Measurements from ENCODE around the gene ETV6. TPM values are rescaled to one million over a fixed set of nuclear protein-coding genes. Genes with fewer than 3 reads are reported as not detected.

The ETV6 gene
- polyA plus RNA-seq, 3 donors = 6.8 to 45.1 (median 11.7) TPM

- H3K4me3 ChIP-seq (replicated peaks in 1 of 3; ENCODE audit: low read depth in 2 of 3, low read length in 3 of 3) = no peak overlapping the region
- H3K4me1 Mint-ChIP-seq = peaks cover 28% of the 10 kb centered on the region
- no peaks in the 10 kb centered on the region for H3K27me3 ChIP-seq (ENCODE audit: control insufficient read depth in 2 of 2, insufficient read depth in 2 of 2, low read length in 2 of 2)
- H2AFZ ChIP-seq (ENCODE audit: insufficient read depth, low read depth, low read length, poor library complexity, severe bottlenecking) = no peak overlapping the region
- no peaks in the 10 kb centered on the region for H3K9me3 Mint-ChIP-seq
- H3K9me3 ChIP-seq (replicated peaks in 1 of 2; ENCODE audit: control insufficient read depth in 1 of 2, insufficient read depth in 1 of 2, low read length in 2 of 2) = no peaks in the 10 kb centered on the region
- H3K4me3 Mint-ChIP-seq = no peak overlapping the region
- no peaks in the 10 kb centered on the region for H3K79me2 ChIP-seq (ENCODE audit: insufficient read depth, low read length)
- no peaks in the 10 kb centered on the region for H3K36me3 Mint-ChIP-seq
- H3K27ac Mint-ChIP-seq = peak overlapping the region in 1 of 7 donors; percentile 2
- no peak overlapping the region for H3K27ac ChIP-seq (ENCODE audit: low read depth in 1 of 2, low read length in 2 of 2)
- intact Hi-C loops (cut with micrococcal nuclease) = no loop called here
- H3K36me3 ChIP-seq (replicated peaks in 1 of 2; ENCODE audit: control insufficient read depth in 1 of 2, insufficient read depth in 2 of 2, low read length in 2 of 2) = no peaks in the 10 kb centered on the region
- H3K27me3 Mint-ChIP-seq (ENCODE audit: low read depth in 3 of 3) = peaks cover 0 to 3% (median under 1%) of the 10 kb centered on the region in 3 donors
- H3K4me2 ChIP-seq (replicated peaks; ENCODE audit: extremely low read depth, low read length, poor library complexity, severe bottlenecking) = no peak overlapping the region
- DNase-seq = no peak
- peaks cover 6 to 16% of the 10 kb centered on the region in 2 donors for H3K4me1 ChIP-seq (ENCODE audit: control insufficient read depth in 1 of 2, insufficient read depth in 2 of 2, low read length in 2 of 2)
- TF ChIP-seq CTCF (IDR thresholded peaks at IDR 0.05) = no peak
- WGBS (ENCODE audit: insufficient coverage) = no CpG with 5 or more reads among the region's 1 CpG
- H3K9ac ChIP-seq (ENCODE audit: insufficient read depth, low read length, poor library complexity, severe bottlenecking) = no peak overlapping the region
- no peaks in the 10 kb centered on the region for H4K20me1 ChIP-seq (ENCODE audit: insufficient read depth, low read length)
These were observed 47.8 kb upstream of the ETV6 start for GRCh38 chr12:11601647-11602046.

DNA sequence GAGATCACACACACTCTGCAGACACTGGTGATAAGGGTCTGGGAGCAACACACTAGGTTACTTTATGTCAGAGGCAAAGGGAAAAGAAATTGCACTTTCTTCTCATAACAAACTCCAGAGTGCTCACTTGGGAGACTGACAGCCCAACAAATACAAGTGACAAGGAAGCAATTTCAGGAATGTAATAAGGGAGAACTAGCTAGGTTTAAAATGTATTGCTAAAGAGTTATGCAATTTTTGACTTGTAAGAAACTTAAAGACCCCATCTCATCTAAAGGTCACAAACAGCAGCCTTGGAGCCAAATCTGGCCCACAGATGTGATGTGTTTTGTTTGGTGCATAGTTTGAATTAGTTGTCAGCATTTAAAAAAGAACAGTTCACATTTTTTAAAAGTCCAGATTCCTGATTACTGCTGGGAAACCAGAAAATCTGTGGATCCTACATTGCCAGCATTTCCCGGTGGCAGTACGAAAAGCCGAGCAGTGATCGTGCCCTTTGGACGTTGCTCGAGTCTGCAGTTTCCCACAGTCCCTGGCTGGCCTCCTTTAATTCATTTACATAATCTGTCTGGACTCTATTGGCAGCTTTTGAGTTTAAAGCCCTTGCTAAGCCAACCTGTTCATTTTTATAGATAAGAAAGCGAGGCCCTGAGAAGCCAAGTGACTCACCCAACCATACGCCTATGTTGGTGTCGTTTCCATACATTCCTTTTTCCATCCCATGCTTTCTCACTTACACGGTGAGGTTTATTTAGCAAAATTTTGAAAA is 42.0 kb upstream of the ETV6 start:
- peaks cover 0 to 2% (median 0%) of the 10 kb centered on the region in 7 donors for H3K9me3 Mint-ChIP-seq
- H3K4me2 ChIP-seq (replicated peaks; ENCODE audit: extremely low read depth, low read length, poor library complexity, severe bottlenecking) = no peak overlapping the region
- no peak overlapping the region for H3K9ac ChIP-seq (ENCODE audit: insufficient read depth, low read length, poor library complexity, severe bottlenecking)
- no peak overlapping the region for H2AFZ ChIP-seq (ENCODE audit: insufficient read depth, low read depth, low read length, poor library complexity, severe bottlenecking)
- H3K9me3 ChIP-seq (replicated peaks in 1 of 2; ENCODE audit: control insufficient read depth in 1 of 2, insufficient read depth in 1 of 2, low read length in 2 of 2) = no peaks in the 10 kb centered on the region
- WGBS (ENCODE audit: insufficient coverage) = 98% methylated on average over 6 of the region's 10 CpGs
- no peak overlapping the region for H3K27ac ChIP-seq (ENCODE audit: low read depth in 1 of 2, low read length in 2 of 2)
- intact Hi-C loops (cut with micrococcal nuclease) = no loop called here
- H3K36me3 Mint-ChIP-seq = no peaks in the 10 kb centered on the region
- no peaks in the 10 kb centered on the region for H4K20me1 ChIP-seq (ENCODE audit: insufficient read depth, low read length)
- no peak overlapping the region for H3K4me3 ChIP-seq (replicated peaks in 1 of 3; ENCODE audit: low read depth in 2 of 3, low read length in 3 of 3)
- peaks cover 0 to 11% of the 10 kb centered on the region in 2 donors for H3K4me1 ChIP-seq (ENCODE audit: control insufficient read depth in 1 of 2, insufficient read depth in 2 of 2, low read length in 2 of 2)
- H3K27me3 ChIP-seq (ENCODE audit: control insufficient read depth in 2 of 2, insufficient read depth in 2 of 2, low read length in 2 of 2) = no peaks in the 10 kb centered on the region
- H3K4me3 Mint-ChIP-seq = no peak overlapping the region
- peaks cover 0 to 3% (median 0%) of the 10 kb centered on the region in 3 donors for H3K27me3 Mint-ChIP-seq (ENCODE audit: low read depth in 3 of 3)
- no peaks in the 10 kb centered on the region for H3K79me2 ChIP-seq (ENCODE audit: insufficient read depth, low read length)
- no peak for DNase-seq
- H3K36me3 ChIP-seq (replicated peaks in 1 of 2; ENCODE audit: control insufficient read depth in 1 of 2, insufficient read depth in 2 of 2, low read length in 2 of 2) = no peaks in the 10 kb centered on the region
- peaks cover 17% of the 10 kb centered on the region for H3K4me1 Mint-ChIP-seq
- no peak overlapping the region for H3K27ac Mint-ChIP-seq
- no peak for TF ChIP-seq CTCF (IDR thresholded peaks at IDR 0.05)

Data from CD14-positive monocyte (primary cell).